K562 (cell line): ENCODE data around the gene GPR4. TPM values are rescaled to one million over a fixed set of nuclear protein-coding genes. Genes with fewer than 3 reads are reported as not detected.

Experiments
- ATAC-seq: fragments of 200-7000 bp; cut with Tn5 transposase; 3 replicates; pipeline ENCODE4 v1.9.1; 2020; ENCODE audit warnings: moderate library complexity
- BruUV-seq: library from RNA; stranded (reverse); fragments of 400-500 nt; replicated peaks from 2 replicates; lab custom pipeline; 2021; lab: Mats Ljungman, UMichigan
- CTCF ChIA-PET: fragments of 300-600 bp; formaldehyde crosslinking; extraction: SDS; loops from one replicate; lab custom pipeline; 2021; ENCODE audit warnings: low intra/inter-chr PET ratio; lab: Yijun Ruan, JAX
- POLR2A ChIA-PET: fragments of 300-600, 350-650 bp; sonication (Branson Sonifier 250); formaldehyde crosslinking; extraction: SDS; loops from one replicate; lab custom pipeline; 2021; ENCODE audit warnings: antibody characterized with exemption, inconsistent platforms; lab: Yijun Ruan, JAX
- DNase-seq, 4 experiments: peaks; one replicate each; pipeline versions ENCODE4 v3.0.0 to v3.0.0-alpha.2; 2011 to 2018; ENCODE audit warnings: low spot score in 3 of 4, mixed read lengths in 3 of 4; ENCODE audit errors: extremely low read depth in 1 of 4
- FAIRE-seq: peaks from 2 replicates; lab custom pipeline; 2011; peaks lifted over from hg19 to GRCh38; lab: Jason Lieb, UNC
- H2AFZ ChIP-seq: 2 replicates; pipeline ENCODE4 v1.6.0; 2011; ENCODE audit warnings: low read depth, low read length, control low read depth, inconsistent platforms
- H3K27ac ChIP-seq: fragments of 200-600 bp; 3 replicates; pipeline ENCODE4 v1.8.0; 2011; ENCODE audit warnings: low read depth, mild to moderate bottlenecking, control low read depth, inconsistent platforms, low read length, moderate library complexity, mixed read lengths; ENCODE audit errors: extremely low read depth
- H3K27me3 ChIP-seq, 2 experiments: fragments of 300-600 bp in 1 of 2; 2 replicates in 1 of 2; 3 replicates in 1 of 2; pipeline versions ENCODE4 v1.6.0 to v1.8.0; 2011; ENCODE audit warnings: inconsistent platforms in 2 of 2, low read length in 2 of 2, mild to moderate bottlenecking in 1 of 2, mixed read lengths in 1 of 2, moderate library complexity in 1 of 2; ENCODE audit not compliant: control insufficient read depth in 2 of 2, insufficient read depth in 2 of 2
- H3K36me3 ChIP-seq: fragments of 300-600 bp; 3 replicates; pipeline ENCODE4 v1.8.0; 2011; ENCODE audit warnings: mild to moderate bottlenecking, low read length, inconsistent platforms; ENCODE audit not compliant: control insufficient read depth, insufficient read depth
- H3K4me1 ChIP-seq, 2 experiments: fragments of 200-600 bp in 1 of 2; replicated peaks in 1 of 2; 2 replicates in 1 of 2; 3 replicates in 1 of 2; pipeline versions ENCODE4 v1.5.1 to v1.8.0; 2011; ENCODE audit warnings: inconsistent platforms in 2 of 2, low read length in 2 of 2, mild to moderate bottlenecking in 1 of 2, mixed read lengths in 1 of 2, moderate library complexity in 1 of 2; ENCODE audit not compliant: control insufficient read depth in 2 of 2, insufficient read depth in 2 of 2
- H3K4me2 ChIP-seq: 2 replicates; pipeline ENCODE4 v1.6.1; 2011; ENCODE audit warnings: low read length, control low read depth, inconsistent platforms, mixed read lengths; ENCODE audit not compliant: insufficient read depth
- H3K4me3 ChIP-seq: fragments of 200-600 bp; sonication (generic), shearing (Covaris generic); 2 replicates; pipeline ENCODE4 v1.5.1; 2016; ENCODE audit warnings: control low read depth, inconsistent platforms
- H3K79me2 ChIP-seq: fragments of 200-600 bp; 3 replicates; pipeline ENCODE4 v1.8.0; 2011; ENCODE audit warnings: low read length, inconsistent platforms; ENCODE audit not compliant: control insufficient read depth, insufficient read depth
- H3K9ac ChIP-seq, 2 experiments: 2 replicates each; pipeline versions ENCODE4 v1.6.0 to v1.6.1; 2011; ENCODE audit warnings: low read depth in 2 of 2, low read length in 2 of 2, control low read depth in 1 of 2, inconsistent platforms in 1 of 2, mild to moderate bottlenecking in 1 of 2, mixed read lengths in 1 of 2; ENCODE audit not compliant: insufficient read depth in 1 of 2
- H3K9me1 ChIP-seq: one replicate; pipeline ENCODE4 v1.6.0; 2011; ENCODE audit warnings: inconsistent platforms, mild to moderate bottlenecking, low read length, moderate library complexity; ENCODE audit not compliant: control insufficient read depth, insufficient read depth
- H3K9me3 ChIP-seq: replicated peaks from 2 replicates; pipeline ENCODE4 v1.5.1; 2011; ENCODE audit warnings: low read depth, low read length, inconsistent platforms; ENCODE audit not compliant: control insufficient read depth, insufficient read depth
- H4K20me1 ChIP-seq: replicated peaks from 2 replicates; pipeline ENCODE4 v1.6.1; 2011; ENCODE audit warnings: low read length, inconsistent platforms, mixed read lengths; ENCODE audit not compliant: control insufficient read depth, insufficient read depth
- MTA1 ChIP-seq: fragments of 450-650 bp; IDR thresholded peaks from 2 replicates; pipeline ENCODE4 v1.6.1; 2017; ENCODE audit warnings: borderline replicate concordance
- NFIC ChIP-seq: fragments of 450-650 bp; IDR thresholded peaks from 2 replicates; pipeline ENCODE4 v1.6.1; 2017; ENCODE audit warnings: mild to moderate bottlenecking, inconsistent platforms
- NR1H2 ChIP-seq: sonication (generic); formaldehyde crosslinking; IDR thresholded peaks from 2 replicates; pipeline ENCODE4 v1.4.0; 2020; ENCODE audit warnings: mild to moderate bottlenecking, missing genetic modification reagents
- RBBP5 ChIP-seq: fragments of 200-600 bp; sonication (generic); IDR thresholded peaks from 2 replicates; pipeline ENCODE4 v1.6.1; 2012; ENCODE audit warnings: borderline replicate concordance, mild to moderate bottlenecking, low read length, control low read depth, inconsistent platforms; ENCODE audit not compliant: insufficient read depth, poor library complexity, severe bottlenecking
- RBM15 ChIP-seq: fragments of 200-400 bp; formaldehyde crosslinking; IDR thresholded peaks from 2 replicates; pipeline ENCODE4 v1.6.1; 2018; ENCODE audit warnings: mild to moderate bottlenecking, low read length, moderate library complexity; ENCODE audit not compliant: insufficient read depth
- SP1 ChIP-seq: sonication (generic); formaldehyde crosslinking; IDR thresholded peaks from 2 replicates; pipeline ENCODE4 v1.8.1; 2022; ENCODE audit warnings: mild to moderate bottlenecking, missing genetic modification reagents
- SRF ChIP-seq, 2 experiments: fragments of 250-450, 450-650 bp in 1 of 2; sonication (Bioruptor Pico) in 1 of 2; sonication (generic) in 1 of 2; formaldehyde crosslinking; IDR thresholded peaks; 2 replicates each; pipeline versions ENCODE4 v1.5.0 to v1.5.1; 2020 to 2022; ENCODE audit warnings: mild to moderate bottlenecking in 1 of 2, missing genetic modification reagents in 1 of 2
- STAT5B ChIP-seq: fragments of 250-450 bp; sonication (Bioruptor Pico); IDR thresholded peaks from 2 replicates; pipeline ENCODE4 v1.8.0; 2021; ENCODE audit warnings: mild to moderate bottlenecking, inconsistent platforms
- ZBTB7A ChIP-seq: IDR thresholded peaks from 2 replicates; pipeline ENCODE4 v1.6.1; 2011; ENCODE audit warnings: low read depth, mild to moderate bottlenecking, low read length, moderate library complexity, borderline replicate concordance; ENCODE audit not compliant: control insufficient read depth
- ZNF121 ChIP-seq: sonication (generic); formaldehyde crosslinking; conservative IDR thresholded peaks from 2 replicates; pipeline ENCODE4 v1.8.0; 2022; ENCODE audit warnings: missing genetic modification reagents
- ZNF696 ChIP-seq: fragments of 250-450 bp; sonication (Bioruptor Pico); conservative IDR thresholded peaks from 2 replicates; pipeline ENCODE4 v1.4.0; 2020; ENCODE audit warnings: mild to moderate bottlenecking, moderate library complexity
- WGBS: fragments of 100-300 bp; shearing (Covaris generic); methylation state at CpG from one replicate; pipeline ENCODE4 v1.1.6; 2016; ENCODE audit warnings: low coverage, mixed read lengths; ENCODE audit not compliant: insufficient coverage; ENCODE audit errors: missing lambda C conversion rate; 5-methylcytosine and 5-hydroxymethylcytosine counted together
- in situ Hi-C: fragments of 300-500 bp; cut with MboI; formaldehyde crosslinking; loops from 4 replicates; pipeline ENCODE4 v1.15.0; 2018; ENCODE audit warnings: inconsistent platforms, mixed read lengths
- intact Hi-C: fragments of 100-400 bp; cut with micrococcal nuclease; formaldehyde crosslinking; loops from 2 replicates; pipeline ENCODE4 v1.14.2; 2022
- polyA plus RNA-seq, 8 experiments: library from polyadenylated mRNA; depleted of rRNA in 4 of 8; stranded (reverse) in 5 of 8; unstranded in 3 of 8; fragments of >200 nt; fragmentation: Nextera tagmentation in 2 of 8; fragmentation: Illumina TruSeq in 1 of 8; extraction: Ambion mirVana in 2 of 8; extraction: Trizol in 1 of 8; gene quantifications; 2 replicates each; pipeline versions ENCODE4 v1.2.1 to v1.2.3, GENCODE V29; 2011 to 2014; ENCODE audit warnings: inconsistent platforms in 1 of 8, missing spikeins in 1 of 8
- total RNA-seq, 7 experiments: library from RNA; depleted of rRNA in 6 of 7; stranded (reverse); fragments of >200 nt in 6 of 7; fragmentation: Illumina TruSeq in 2 of 7; extraction: Trizol in 2 of 7; gene quantifications; 2 replicates each; pipeline versions ENCODE4 v1.2.1 to v1.2.3, GENCODE V29; 2011 to 2021; ENCODE audit warnings: low replicate concordance in 1 of 7
- TF ChIP-seq, protein P1 (sequence below): fragments of 450-650 bp; IDR thresholded peaks from 2 replicates; pipeline ENCODE4 v1.6.1; 2016
- TF ChIP-seq, protein P2 (sequence below): fragments of 450-650 bp; conservative IDR thresholded peaks from 2 replicates; pipeline ENCODE4 v1.6.1; 2016; ENCODE audit warnings: missing genetic modification characterization, low read depth, mild to moderate bottlenecking, missing compliant biosample characterization, moderate library complexity
- TF ChIP-seq, protein P3 (sequence below): fragments of 200-800 bp; sonication (Bioruptor generic); IDR thresholded peaks from 2 replicates; pipeline ENCODE4 v1.6.1; 2016; ENCODE audit warnings: missing genetic modification characterization, missing compliant biosample characterization

Gene GPR4
- total and polyA plus RNA-seq, 9 of the 15 experiments (the other 6 are each of a cell fraction or from before 2014, with no cell fraction given): 0.03 to 0.09 (median 0.04) TPM; not detected in 5

DNA sequence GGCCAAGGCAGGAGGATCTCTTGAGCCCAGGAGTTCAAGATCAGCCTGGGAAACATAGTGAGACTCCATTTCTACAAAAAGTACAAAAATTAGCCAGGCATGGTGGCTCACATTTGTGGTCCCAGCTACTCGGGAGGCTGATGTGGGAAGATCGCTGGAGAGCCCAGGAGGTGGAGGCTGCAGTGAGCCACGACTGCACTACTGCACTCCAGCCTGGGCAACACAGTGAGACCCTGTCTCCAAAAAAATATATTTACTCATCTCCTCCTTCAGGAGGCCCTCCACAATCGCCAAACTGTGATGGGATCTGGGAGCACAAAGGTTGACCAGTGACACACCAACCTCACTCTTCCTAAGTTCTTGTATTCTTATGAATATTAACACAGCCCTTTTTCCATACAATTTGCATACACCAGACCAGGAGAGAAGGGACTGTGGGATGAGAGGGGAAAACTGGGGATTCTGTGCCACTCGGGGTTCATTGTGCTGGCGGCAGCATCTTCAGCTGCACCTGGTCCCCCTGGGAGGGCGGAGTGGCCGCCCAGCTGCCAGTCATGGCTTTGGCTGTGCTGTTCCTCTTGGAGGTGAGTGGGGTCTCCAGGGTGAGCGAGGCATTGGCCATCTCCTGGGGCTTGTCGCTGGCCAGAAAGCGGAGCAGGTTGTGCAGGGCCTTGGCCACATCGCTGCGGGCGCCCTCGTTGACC is 11.6 kb downstream of the GPR4 start:
- no peaks in the 10 kb centered on the region for H4K20me1 ChIP-seq
- no peaks in the 10 kb centered on the region for H3K9me1 ChIP-seq
- H3K27ac ChIP-seq: no peak overlapping the region
- ATAC-seq (peak; percentile 49), DNase-seq (peak in 1 of 4 experiments; percentile 30), FAIRE-seq (no peak)
- H3K4me1 ChIP-seq: peaks cover 22 to 23% of the 10 kb centered on the region in 2 experiments
- no TSS peak for BruUV-seq
- H3K9me3 ChIP-seq: no peaks in the 10 kb centered on the region
- H3K4me2 ChIP-seq: peak overlapping the region; percentile 69
- in situ Hi-C loops (no loop called here), intact Hi-C loops (loop anchor here (1.0 to 2.0 kb wide), 2 partner anchors 53 to 90 kb away; no protein-coding TSS in a partner anchor)
- no peak overlapping the region for H3K4me3 ChIP-seq
- H3K9ac ChIP-seq: peak overlapping the region in 1 of 2 experiments; percentile 75; a peak in 2 of 4 replicates
- no peaks in the 10 kb centered on the region for H3K27me3 ChIP-seq
- 12% methylated on average over 15 of the region's 15 CpGs for WGBS
- ChIA-PET POLR2A (interaction anchor here (0.6 to 1.7 kb wide), 2 partner anchors 48 to 52 kb away, joined by 4 to 9 read pairs; no protein-coding TSS in a partner anchor), CTCF (interaction anchor here (2.4 kb wide), 1 partner anchor 52 kb away, joined by 25 read pairs; no protein-coding TSS in a partner anchor)
- H2AFZ ChIP-seq: peak overlapping the region; percentile 90
- no peaks in the 10 kb centered on the region for H3K36me3 ChIP-seq
- no peaks in the 10 kb centered on the region for H3K79me2 ChIP-seq
- no peak for TF ChIP-seq SRF (CRISPR knock-in tag; IDR thresholded peaks at IDR 0.05)
- TF ChIP-seq RBM15: no peak
- TF ChIP-seq NFIC: no peak
- TF ChIP-seq, protein P1, sequence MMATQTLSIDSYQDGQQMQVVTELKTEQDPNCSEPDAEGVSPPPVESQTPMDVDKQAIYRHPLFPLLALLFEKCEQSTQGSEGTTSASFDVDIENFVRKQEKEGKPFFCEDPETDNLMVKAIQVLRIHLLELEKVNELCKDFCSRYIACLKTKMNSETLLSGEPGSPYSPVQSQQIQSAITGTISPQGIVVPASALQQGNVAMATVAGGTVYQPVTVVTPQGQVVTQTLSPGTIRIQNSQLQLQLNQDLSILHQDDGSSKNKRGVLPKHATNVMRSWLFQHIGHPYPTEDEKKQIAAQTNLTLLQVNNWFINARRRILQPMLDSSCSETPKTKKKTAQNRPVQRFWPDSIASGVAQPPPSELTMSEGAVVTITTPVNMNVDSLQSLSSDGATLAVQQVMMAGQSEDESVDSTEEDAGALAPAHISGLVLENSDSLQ: peak; percentile 64
- TF ChIP-seq SP1 (CRISPR knock-in tag): no peak
- no peak for TF ChIP-seq STAT5B
- TF ChIP-seq ZNF121 (CRISPR knock-in tag): peak; percentile 91
- TF ChIP-seq, protein P2, sequence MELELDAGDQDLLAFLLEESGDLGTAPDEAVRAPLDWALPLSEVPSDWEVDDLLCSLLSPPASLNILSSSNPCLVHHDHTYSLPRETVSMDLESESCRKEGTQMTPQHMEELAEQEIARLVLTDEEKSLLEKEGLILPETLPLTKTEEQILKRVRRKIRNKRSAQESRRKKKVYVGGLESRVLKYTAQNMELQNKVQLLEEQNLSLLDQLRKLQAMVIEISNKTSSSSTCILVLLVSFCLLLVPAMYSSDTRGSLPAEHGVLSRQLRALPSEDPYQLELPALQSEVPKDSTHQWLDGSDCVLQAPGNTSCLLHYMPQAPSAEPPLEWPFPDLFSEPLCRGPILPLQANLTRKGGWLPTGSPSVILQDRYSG: no peak
- TF ChIP-seq, protein P3, sequence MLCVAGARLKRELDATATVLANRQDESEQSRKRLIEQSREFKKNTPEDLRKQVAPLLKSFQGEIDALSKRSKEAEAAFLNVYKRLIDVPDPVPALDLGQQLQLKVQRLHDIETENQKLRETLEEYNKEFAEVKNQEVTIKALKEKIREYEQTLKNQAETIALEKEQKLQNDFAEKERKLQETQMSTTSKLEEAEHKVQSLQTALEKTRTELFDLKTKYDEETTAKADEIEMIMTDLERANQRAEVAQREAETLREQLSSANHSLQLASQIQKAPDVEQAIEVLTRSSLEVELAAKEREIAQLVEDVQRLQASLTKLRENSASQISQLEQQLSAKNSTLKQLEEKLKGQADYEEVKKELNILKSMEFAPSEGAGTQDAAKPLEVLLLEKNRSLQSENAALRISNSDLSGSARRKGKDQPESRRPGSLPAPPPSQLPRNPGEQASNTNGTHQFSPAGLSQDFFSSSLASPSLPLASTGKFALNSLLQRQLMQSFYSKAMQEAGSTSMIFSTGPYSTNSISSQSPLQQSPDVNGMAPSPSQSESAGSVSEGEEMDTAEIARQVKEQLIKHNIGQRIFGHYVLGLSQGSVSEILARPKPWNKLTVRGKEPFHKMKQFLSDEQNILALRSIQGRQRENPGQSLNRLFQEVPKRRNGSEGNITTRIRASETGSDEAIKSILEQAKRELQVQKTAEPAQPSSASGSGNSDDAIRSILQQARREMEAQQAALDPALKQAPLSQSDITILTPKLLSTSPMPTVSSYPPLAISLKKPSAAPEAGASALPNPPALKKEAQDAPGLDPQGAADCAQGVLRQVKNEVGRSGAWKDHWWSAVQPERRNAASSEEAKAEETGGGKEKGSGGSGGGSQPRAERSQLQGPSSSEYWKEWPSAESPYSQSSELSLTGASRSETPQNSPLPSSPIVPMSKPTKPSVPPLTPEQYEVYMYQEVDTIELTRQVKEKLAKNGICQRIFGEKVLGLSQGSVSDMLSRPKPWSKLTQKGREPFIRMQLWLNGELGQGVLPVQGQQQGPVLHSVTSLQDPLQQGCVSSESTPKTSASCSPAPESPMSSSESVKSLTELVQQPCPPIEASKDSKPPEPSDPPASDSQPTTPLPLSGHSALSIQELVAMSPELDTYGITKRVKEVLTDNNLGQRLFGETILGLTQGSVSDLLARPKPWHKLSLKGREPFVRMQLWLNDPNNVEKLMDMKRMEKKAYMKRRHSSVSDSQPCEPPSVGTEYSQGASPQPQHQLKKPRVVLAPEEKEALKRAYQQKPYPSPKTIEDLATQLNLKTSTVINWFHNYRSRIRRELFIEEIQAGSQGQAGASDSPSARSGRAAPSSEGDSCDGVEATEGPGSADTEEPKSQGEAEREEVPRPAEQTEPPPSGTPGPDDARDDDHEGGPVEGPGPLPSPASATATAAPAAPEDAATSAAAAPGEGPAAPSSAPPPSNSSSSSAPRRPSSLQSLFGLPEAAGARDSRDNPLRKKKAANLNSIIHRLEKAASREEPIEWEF: no peak
- no peak for TF ChIP-seq ZNF696 (CRISPR knock-in tag)
- no peak for TF ChIP-seq MTA1
- TF ChIP-seq ZBTB7A: 0 out of 2 replicates have a peak, but pooled peaks have one; percentile 14
- TF ChIP-seq RBBP5: no peak
- TF ChIP-seq NR1H2 (CRISPR knock-in tag): no peak
